ENCODE data around the gene SEC14L1.
A peak's percentile ranks its signal among the peaks of the same experiment; 100 is the strongest.
"Not testable (repeated sequence)": the region's sequence is repeated elsewhere in the genome, so short reads cannot be mapped to it uniquely, and the experiment has no call there.

SEC14L1 gene

GRCh38 chr17:77142689-77143088, 1.9 kb downstream of the SEC14L1 start:
- no peak for DNase-seq

- no peak for DNase-seq
These were observed 2.5 kb downstream of the SEC14L1 start for GRCh38 chr17:77143306-77143705.

GRCh38 chr17:77144227-77144626, 3.5 kb downstream of the SEC14L1 start:
- DNase-seq: no peak

GRCh38 chr17:77145224-77145611, 4.4 kb downstream of the SEC14L1 start:
- DNase-seq: no peak

- DNase-seq: no peak
These were observed 5.0 kb downstream of the SEC14L1 start for GRCh38 chr17:77145612-77146245.

- no peak for DNase-seq
These were observed 5.5 kb downstream of the SEC14L1 start for GRCh38 chr17:77146246-77146632.

GRCh38 chr17:77146882-77147281, 6.1 kb downstream of the SEC14L1 start:
- DNase-seq: no peak

GRCh38 chr17:77147357-77147801, 6.6 kb downstream of the SEC14L1 start:
- DNase-seq: no peak

- no peak for DNase-seq
These were observed 7.5 kb downstream of the SEC14L1 start for GRCh38 chr17:77148077-77148939.

GRCh38 chr17:77148940-77149510, 8.3 kb downstream of the SEC14L1 start:
- DNase-seq: no peak

GRCh38 chr17:77150196-77150595, 9.4 kb downstream of the SEC14L1 start:
- DNase-seq: no peak

GRCh38 chr17:77151186-77151585, 10.4 kb downstream of the SEC14L1 start:
- DNase-seq: no peak

GRCh38 chr17:77152056-77152455, 11.3 kb downstream of the SEC14L1 start:
- DNase-seq: not testable (repeated sequence)

- no peak for DNase-seq
These were observed 12.7 kb downstream of the SEC14L1 start for GRCh38 chr17:77153472-77153871.

- DNase-seq: no peak
These were observed 13.3 kb downstream of the SEC14L1 start for GRCh38 chr17:77153999-77154586.

GRCh38 chr17:77155125-77155524, 14.4 kb downstream of the SEC14L1 start:
- DNase-seq: no peak

GRCh38 chr17:77157766-77158165, 17.0 kb downstream of the SEC14L1 start:
- DNase-seq: not testable (repeated sequence)

GRCh38 chr17:77160091-77160874, 19.5 kb downstream of the SEC14L1 start:
- DNase-seq: no peak

- no peak for DNase-seq
These were observed 20.2 kb downstream of the SEC14L1 start for GRCh38 chr17:77160875-77161530.

GRCh38 chr17:77161953-77162352, 21.2 kb downstream of the SEC14L1 start:
- no peak for DNase-seq

- peak; percentile 84 for DNase-seq
These were observed 22.2 kb downstream of the SEC14L1 start for GRCh38 chr17:77163001-77163400.
